Middle frontal gyrus (tissue), 1 donor: ENCODE measurements around the gene CHRNG.

ENCODE experiments used
- DNase-seq: peaks from one replicate; pipeline ENCODE4 v3.0.0-alpha.2; 2015; ENCODE audit warnings: low spot score; ENCODE audit errors: extremely low spot score

Gene CHRNG

GRCh38 chr2:232575404-232575746 lies 35.9 kb downstream of the CHRNG start:
- DNase-seq = no peak

DNA sequence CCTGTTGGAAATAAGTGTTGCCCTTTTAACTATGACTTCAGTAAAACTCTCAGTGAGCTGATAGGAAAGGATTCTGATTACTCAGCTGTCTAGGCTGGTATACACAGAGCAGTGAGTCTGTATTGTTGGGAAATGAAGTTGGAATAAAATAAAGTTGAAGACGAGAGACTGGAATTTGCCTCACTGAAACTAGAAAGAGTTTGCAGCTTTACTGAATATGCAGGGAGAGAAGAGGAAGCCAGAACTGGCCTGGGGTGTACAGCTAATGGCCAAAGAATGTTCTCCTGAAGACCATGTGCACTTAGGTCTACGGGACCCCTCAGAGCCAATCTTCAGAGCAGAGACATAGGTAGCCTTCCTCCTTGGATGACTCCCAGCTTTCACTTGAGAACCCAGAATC lies 37.5 kb downstream of the CHRNG start:
- no peak for DNase-seq

GRCh38 chr2:232577841-232578240 lies 38.3 kb downstream of the CHRNG start:
- DNase-seq = no peak

GRCh38 chr2:232578626-232579025 lies 39.1 kb downstream of the CHRNG start:
- no peak for DNase-seq

- no peak for DNase-seq
Measured at GRCh38 chr2:232580648-232580981, 41.1 kb downstream of the CHRNG start.

DNA sequence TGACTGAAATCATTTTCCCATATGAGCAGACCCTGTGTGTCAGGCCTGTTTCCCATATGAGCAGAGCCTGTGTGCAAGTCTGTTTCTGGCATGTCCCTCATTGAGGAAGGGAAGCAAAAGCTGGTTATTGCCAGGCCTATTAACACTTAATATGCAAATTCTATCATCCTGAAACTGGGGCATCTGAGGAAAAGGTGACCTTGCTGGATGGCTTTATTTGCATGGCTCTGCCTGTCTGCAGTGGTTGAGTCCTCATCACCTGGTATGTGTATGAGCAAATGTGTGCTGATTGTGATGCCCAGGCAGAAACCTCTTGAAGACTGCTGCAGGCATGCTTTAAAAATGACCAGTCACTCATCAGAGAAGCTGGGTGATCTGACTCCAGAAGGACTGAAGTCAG lies 42.2 kb downstream of the CHRNG start:
- no peak for DNase-seq

- no peak for DNase-seq
Measured at GRCh38 chr2:232584238-232584637, 44.7 kb downstream of the CHRNG start.

- no peak for DNase-seq
Measured at GRCh38 chr2:232586943-232587505, 47.5 kb downstream of the CHRNG start.

- no peak for DNase-seq
Measured at GRCh38 chr2:232587512-232587911, 48.0 kb downstream of the CHRNG start.

DNA sequence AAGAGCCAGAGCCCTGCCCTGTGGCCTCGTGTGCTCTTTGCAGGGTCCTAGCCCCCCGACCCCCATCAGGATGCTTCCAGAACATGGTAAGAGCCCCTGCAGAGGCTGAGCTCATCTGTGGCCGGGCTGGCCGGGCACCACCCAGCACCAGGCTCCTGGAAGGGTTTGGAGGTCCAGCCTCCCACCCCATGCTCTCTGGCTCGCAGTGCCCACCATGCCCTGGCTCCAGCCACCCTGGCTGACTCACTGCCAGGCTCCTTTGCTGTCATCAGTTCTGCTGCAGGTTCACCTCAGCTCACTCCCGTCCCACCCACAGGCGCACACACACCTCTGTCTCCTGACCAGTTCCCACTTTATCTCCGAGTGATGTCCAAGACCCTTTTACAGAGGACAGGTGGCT lies 48.5 kb downstream of the CHRNG start:
- DNase-seq = no peak

GRCh38 chr2:232588680-232589585 lies 49.4 kb downstream of the CHRNG start:
- DNase-seq = peak; percentile 61

DNA sequence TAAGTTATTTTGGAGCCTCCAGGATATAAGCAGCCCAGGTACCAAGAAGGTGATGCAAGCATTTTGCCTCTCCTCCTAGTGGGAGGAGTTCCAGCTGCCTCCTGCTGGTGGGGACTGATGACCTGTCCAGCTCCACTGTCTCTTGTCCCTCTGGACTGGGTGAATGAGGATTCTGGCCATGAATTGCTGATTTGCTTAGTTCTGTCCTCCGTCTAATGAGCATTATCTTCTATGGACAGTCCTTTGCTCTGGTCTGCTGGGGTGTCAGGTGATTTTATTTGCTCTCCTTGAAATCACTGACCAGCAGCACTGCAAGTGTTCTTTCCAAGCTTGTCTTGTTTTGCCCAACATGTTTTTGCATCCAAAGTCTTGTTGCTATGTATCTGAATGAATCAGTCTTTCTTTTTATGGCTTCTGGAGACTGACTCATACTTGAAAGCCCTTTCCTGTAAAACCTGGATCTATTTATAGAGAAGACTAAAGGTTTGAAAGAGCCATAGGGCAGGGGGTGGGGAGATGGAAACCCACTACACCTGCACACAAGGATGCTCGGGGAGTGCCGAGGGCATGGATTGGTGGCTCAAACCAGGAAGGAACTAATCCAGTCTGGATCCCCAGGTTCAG lies 53.4 kb downstream of the CHRNG start:
- no peak for DNase-seq

- DNase-seq = no peak
Measured at GRCh38 chr2:232593982-232594381, 54.5 kb downstream of the CHRNG start.
